Stimulated activated naive CD8-positive, alpha-beta T cell treated with anti-CD3 and anti-CD28 coated beads, Interleukin-15, Interleukin-2, amounts not matched to agents 100 U/mL and 50 U/mL, for 24 hours (primary cell): ENCODE data around the gene SLCO2A1.

Experiments
- ATAC-seq: fragments of 150-1000 bp; cut with Tn5 transposase; one replicate; pipeline ENCODE4 v1.10.0; 2021
- DNase-seq: peaks from one replicate; pipeline ENCODE4 v3.0.0; 2021

The SLCO2A1 gene

DNA sequence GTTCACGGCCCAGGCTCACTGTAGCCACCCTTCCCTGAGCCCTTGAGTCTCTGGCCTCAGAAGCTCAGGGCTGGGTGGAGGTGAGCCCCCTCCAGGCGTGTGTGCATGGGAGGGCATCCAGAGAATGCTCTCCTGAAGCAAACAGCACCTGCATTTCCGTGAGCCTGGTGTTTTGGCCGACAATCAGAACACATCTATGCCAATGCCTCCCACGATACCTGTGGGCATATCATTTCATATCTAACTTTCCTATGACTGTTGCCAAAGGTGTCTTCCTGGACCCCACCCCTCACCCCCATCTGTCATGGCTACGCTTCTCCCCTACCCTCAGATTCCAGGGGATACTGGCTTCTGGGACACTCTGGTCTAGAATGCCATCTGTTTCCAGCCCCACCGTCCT, 80.7 kb downstream of the SLCO2A1 start:
- ATAC-seq (no peak), DNase-seq (no peak)

DNA sequence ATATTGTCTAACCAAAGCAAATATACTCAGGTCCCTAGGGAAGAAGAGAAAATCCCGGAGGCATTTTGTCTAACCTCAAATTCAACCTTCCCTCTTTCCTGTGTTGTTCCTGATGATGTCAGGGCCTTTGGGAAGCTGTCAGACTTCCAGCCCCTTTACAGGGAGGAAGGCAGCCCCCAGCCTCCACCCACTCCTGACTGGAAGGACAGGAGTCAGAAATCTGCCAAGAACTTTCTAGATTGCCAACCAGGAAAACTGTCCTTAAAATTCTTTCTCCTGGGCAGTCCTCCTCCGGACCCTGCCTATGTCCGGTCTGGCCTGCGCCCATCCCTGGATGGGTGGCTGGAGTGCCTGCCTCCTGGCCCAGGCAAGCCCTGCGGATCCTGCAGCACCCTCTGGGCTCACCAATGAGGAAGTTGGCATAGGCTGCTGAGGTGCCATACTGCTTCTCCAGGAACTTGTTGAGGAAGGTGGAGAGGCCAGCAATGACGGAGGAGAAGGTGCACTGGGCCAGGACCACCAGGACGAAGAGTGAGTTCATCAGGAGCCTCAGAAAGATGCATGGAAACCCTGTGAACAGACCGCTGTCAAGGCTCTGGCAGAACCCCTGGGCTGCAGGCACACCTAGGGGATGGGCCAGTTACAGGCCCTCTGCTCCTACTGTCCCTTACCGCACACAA, 81.5 kb downstream of the SLCO2A1 start:
- ATAC-seq = no peak
- no peak for DNase-seq

DNA sequence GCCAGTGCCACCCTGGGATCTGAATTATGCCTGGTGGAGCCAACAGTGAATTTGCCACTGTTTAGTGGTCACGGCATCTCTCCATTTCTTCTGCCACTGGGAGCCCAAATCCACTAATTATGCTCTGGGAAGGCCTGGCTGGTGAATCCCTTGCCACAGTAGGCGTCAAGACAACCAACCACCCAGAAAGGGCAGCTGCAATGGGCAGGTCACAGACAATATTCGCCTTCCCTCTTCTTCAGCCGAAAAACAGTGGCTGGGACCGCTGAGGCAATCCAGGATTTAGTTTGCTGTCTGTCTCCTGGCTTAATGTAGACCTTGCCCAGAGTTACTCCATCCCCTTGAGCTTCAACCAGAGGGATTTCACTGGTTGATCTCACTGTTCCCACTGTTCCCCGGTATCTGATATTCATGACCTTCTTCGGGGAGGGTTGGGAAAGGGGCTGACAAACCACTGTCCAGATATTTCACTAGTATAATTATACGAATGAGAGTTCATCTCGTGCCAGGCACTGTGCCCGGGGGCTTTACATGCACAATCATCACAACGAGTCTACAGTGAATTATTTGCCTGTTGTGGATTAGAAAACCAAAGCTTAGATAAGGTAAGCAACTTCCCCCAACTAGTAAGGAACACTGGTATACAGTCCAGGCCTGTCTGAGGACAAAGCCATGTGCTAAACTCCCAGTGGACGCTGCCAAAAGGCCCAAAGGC, 84.2 kb downstream of the SLCO2A1 start:
- no peak for DNase-seq
- no peak for ATAC-seq

- ATAC-seq = no peak
- DNase-seq = no peak
Measured at GRCh38 chr3:133944641-133945380, 84.9 kb downstream of the SLCO2A1 start.

DNA sequence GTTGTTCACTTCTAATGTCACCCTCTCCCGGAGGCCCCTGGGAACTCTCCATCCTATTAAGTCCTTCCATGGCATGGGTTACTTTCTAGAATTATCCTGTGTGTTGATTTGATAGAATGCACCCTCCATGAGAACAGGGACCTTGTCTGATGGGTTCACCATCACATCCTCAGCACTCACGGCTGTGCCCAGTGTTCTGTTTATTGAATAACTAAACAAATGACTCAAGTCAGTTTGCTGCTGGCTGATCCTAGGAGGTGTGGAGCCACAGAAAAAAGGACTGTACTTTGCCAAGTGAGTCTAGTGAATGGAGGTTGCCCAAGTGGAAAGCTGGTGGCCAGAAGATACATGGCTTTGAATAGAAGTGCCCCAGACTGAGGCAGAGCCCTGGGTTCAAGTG, 85.5 kb downstream of the SLCO2A1 start:
- DNase-seq = no peak
- ATAC-seq = no peak

GRCh38 chr3:133943639-133944141, 86.0 kb downstream of the SLCO2A1 start:
- no peak for ATAC-seq
- no peak for DNase-seq

GRCh38 chr3:133943031-133943535, 86.6 kb downstream of the SLCO2A1 start:
- ATAC-seq (no peak), DNase-seq (no peak)

- DNase-seq = no peak
Measured at GRCh38 chr3:133941415-133941821, 88.3 kb downstream of the SLCO2A1 start.

DNA sequence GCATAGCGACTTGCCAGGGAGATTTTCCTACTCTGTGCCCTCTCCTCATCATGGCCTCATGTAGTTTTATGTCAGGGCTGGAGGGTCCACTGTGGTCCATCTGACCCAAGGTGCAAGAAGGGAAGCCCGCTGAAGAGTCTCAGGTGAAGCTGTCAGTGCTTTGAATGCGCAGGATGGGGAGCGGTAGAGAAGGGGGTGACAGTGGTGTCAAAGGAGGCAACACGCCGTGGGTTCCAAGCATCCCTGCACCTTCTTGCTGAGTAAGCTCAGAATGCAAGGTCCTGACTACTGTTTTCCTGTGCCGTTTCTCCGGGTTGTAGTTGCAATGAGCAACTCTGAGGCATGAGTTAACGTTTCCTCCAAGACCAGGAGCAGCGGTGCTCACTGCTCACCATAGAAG, 89.2 kb downstream of the SLCO2A1 start:
- DNase-seq (no peak), ATAC-seq (no peak)

More at GRCh38 chr3:133941415-133941821, 88.3 kb downstream of the SLCO2A1 start:
- no peak for ATAC-seq

DNA sequence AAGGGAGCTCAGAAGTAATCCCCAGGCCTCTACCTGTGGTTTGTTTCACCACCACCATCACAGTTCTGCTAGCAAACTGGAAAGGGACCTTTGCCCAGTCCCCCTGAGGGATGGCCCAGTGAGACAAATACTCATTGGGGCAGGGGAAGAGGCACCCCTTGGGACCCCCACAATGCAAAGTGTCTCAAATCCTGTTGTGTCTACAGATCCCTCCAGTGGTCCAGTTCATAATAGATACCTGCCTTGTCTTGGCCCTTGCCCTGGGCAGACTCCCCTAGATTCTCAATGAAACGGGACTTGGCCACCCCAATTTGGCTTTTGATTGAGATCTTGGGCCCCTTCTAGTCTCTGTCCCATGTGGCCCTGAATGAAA, 90.3 kb downstream of the SLCO2A1 start:
- ATAC-seq (no peak), DNase-seq (no peak)

DNA sequence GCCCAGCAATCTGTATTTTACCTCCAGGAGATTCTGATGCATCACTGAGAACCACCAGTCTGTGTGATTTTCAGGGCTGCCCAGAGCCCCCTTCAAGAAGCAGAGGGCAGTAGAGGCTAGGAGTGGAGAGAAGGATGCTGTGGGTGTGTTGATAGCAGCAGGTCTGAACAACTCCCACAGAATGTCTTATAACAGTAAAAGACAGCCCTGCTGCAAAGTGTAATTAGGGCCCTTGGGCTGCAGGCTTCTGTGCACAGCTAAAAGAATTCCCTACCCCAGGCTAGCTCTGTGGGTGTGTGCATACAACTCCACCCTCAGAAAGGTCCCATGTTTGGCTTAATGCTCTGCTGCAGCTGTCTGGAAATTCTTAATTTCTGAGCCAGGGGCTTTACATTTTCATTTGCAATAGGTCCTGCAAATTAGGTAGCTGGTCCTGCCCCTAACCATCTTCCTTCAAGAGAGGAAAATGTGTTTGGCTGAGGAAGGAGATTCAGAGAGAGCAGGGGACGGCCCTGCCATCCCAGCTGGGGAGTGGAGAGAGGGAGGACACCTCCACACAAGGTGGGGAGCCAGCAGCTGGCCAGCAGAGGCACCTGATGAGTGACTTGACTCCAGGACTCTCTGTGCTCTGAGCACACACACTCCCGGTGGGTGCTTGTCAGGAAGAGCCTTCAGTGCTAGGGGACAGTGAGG, 90.8 kb downstream of the SLCO2A1 start:
- DNase-seq = no peak
- no peak for ATAC-seq

DNA sequence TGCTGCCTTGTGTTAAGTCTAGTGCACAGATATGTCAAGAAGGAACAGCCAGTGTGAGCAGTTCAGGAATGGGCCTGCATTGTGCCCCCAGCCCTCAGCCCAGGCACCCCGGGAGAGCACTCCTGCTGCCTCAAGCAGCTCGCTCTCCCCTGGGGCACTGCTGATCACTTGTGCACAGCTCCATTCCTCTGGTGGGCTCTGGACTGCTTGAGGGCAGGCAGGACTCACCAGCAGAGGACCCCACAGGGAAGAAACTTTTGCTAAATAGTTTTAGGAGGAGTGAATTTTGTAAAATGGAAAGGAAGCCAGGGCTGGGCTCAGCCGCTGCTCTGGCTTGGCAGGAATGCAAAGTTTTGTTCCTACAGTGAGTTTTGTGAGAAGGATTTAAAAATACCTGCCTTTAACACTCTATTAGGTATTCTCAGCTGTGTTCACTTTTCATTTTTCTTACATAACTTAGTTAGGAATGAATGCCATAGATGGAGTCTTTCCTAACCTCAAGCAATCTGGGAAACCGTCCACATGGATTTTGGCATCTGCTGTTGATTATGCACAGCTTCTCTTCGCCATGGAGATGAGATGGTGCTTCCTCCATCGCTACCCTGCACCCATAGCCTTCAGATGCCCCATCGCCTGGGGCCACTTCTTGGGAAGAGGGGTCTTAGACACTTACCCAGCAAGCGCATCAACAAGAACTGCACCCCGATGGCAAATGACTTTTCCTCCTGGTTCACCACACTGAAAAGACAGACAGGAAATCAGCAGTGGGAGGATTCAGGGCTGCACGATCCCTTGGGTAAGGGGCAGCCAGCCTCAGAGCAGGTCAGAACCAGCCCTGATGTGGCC, 91.7 kb downstream of the SLCO2A1 start:
- DNase-seq = no peak
- no peak for ATAC-seq

- no peak for ATAC-seq
- no peak for DNase-seq
Measured at GRCh38 chr3:133937061-133937686, 92.6 kb downstream of the SLCO2A1 start.

DNA sequence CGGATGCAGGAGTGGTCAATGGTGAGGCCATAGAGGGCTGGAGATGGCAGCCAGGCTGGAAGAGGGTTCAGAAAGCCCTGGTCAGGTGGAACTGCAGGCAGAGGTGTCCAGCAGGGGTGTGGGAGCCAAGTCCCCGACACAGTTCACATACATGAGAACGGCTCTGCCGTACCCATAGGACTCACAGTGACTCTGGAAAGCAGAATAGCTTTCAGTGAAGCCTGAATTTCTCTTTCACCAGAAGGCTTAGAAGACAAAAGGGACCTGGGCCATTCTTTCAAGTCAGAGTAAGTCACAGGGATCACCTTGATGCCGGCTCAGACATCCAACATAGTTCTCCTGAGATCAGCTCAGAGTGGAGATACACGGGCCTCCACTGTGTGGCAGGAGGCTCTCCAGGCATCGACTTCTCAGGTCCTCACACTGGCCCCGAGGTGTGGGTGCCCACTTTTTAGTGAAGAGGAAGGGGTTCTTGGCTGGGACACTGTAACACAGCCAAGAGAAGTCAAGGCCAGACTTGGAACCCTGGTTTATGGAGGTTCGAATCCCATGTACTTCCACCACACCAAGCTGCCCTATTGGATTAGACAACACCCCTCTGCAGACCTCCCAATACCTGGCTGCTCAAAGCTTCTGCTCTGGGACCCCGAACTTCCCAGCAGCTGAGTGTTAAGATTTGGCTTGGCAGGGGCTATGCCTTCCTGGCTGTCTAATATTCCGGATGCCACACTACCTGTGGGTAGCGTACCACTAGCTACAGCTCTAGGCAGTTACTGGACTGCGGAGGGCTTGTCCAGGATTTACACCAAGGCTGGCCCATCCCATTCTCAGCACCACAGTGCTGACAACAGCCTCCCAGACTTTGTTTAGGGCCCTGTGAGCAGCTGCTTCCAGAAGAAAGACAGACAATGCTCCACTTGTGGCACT, 93.6 kb downstream of the SLCO2A1 start:
- no peak for ATAC-seq

GRCh38 chr3:133934996-133935842, 94.5 kb downstream of the SLCO2A1 start:
- DNase-seq (no peak), ATAC-seq (no peak)

More for the DNA sequence above, 93.6 kb downstream of the SLCO2A1 start:
- DNase-seq = no peak

DNA sequence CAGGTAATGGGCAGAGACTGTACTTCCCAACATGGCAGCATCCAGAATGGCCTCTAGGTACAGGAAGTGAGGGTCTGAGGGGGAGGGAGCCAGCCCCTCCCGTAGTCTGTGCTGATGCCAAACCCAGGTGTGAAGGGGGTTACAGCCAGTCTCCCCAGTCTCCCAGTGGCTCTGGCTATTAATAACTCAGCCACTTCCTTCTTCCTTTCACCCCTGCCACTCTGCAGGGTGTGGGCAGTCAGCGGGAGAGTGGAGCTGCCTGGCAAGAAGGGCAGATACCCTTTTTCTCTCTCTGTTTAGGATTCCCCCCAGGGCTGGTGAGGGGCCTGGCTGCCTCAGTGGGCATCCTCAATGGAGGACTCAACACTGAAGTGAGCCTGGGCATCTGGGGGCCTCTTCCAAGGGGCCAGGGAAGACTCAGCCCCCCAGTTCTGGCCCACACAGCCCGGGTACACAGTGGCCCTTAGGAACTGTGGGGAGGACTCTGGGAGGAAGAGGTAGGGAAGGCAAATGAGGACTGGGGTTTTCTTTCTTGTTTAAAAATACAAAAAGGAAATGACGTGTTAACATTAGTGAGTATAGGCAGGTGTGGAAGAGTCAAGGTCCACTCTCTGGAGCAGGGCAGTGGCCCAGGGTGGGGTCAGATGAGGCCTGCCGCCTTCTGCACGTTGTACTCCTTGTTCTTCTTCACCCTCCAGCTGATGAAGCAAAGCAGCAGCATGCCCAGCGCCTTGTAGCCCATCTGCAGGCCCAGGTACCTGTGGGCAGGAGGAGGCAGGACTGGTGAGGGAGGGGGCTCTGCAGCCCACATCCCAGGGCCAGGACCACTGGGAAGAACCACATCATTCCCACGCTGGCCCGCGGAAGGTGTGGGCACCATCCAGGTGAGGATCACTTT, 95.4 kb downstream of the SLCO2A1 start:
- DNase-seq = no peak
- no peak for ATAC-seq
